Activated naive CD8-positive, alpha-beta T cell treated with anti-CD3 and anti-CD28 coated beads, Interleukin-2, amount 50 U/mL, for 24 hours (primary cell): Measurements from ENCODE around the gene CD72.

Experiments
- ATAC-seq: fragments of 150-1000 bp; cut with Tn5 transposase; one replicate; pipeline ENCODE4 v1.10.0; 2021
- DNase-seq: peaks from one replicate; pipeline ENCODE4 v3.0.0; 2021
- H3K27ac Mint-ChIP-seq: one replicate; pipeline ENCODE4 v1.8.0; 2021; ENCODE audit warnings: mild to moderate bottlenecking, mixed read lengths
- H3K27me3 Mint-ChIP-seq: one replicate; pipeline ENCODE4 v1.8.0; 2021; ENCODE audit warnings: mixed read lengths
- H3K36me3 Mint-ChIP-seq: one replicate; pipeline ENCODE4 v1.8.0; 2021; ENCODE audit warnings: low read depth, mixed read lengths
- H3K4me1 Mint-ChIP-seq: one replicate; pipeline ENCODE4 v1.8.0; 2021; ENCODE audit warnings: mixed read lengths
- H3K4me3 Mint-ChIP-seq: one replicate; pipeline ENCODE4 v1.8.0; 2021; ENCODE audit warnings: mild to moderate bottlenecking, moderate library complexity, mixed read lengths
- H3K9me3 Mint-ChIP-seq: one replicate; pipeline ENCODE4 v1.8.0; 2021; ENCODE audit warnings: mixed read lengths

CD72 gene

DNA sequence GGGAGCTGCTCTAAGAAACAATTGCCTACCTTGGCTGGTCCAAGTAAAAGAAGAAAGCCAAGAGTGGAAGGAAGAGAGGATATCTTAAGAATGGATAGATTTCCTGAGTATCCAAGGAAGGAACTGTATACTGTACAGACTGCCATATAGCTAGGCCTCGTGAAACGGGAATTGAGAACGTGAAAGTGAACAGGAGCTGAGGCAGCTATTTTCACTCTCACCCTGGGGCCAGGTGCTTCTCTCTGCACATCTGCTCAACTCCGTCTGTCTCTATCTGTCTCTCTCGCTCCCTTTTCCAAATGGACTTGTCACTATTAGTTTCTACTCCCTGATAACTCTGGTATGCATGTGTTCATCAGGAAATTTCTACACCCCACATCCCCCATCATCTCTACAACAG lies 49.0 kb downstream of the CD72 start:
- Mint-ChIP-seq H3K36me3 (peaks cover 5% of the 10 kb centered on the region), H3K27ac (peak overlapping the region; percentile 96)

DNA sequence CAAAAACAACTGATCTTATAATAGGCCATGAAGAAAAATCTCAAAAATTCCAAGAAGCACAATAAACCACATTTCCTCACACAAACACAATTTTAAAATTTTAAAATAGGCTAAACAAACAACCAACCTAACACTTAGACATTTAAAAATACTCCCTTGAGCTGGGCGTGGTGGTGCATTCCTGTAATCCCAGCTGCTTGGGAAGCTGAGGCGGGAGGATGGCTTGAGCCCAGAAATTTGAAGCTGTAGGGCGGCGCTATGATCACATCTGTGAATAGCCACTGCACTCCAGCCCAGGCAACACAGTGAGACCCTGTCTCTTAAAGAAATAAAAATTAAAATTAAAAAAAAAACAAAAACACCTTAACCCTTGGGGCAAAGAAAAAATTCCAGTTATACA lies 50.0 kb downstream of the CD72 start:
- Mint-ChIP-seq H3K4me1 (peaks cover 48% of the 10 kb centered on the region), H3K36me3 (peaks cover 5% of the 10 kb centered on the region), H3K4me3 (no peak overlapping the region), H3K9me3 (no peaks in the 10 kb centered on the region), H3K27ac (no peak overlapping the region), H3K27me3 (no peaks in the 10 kb centered on the region)
- no peak for ATAC-seq
- no peak for DNase-seq

More for the DNA sequence above, 49.0 kb downstream of the CD72 start:
- Mint-ChIP-seq H3K27me3 (no peaks in the 10 kb centered on the region), H3K9me3 (no peaks in the 10 kb centered on the region), H3K4me1 (peaks cover 42% of the 10 kb centered on the region), H3K4me3 (no peak overlapping the region)
- DNase-seq (no peak), ATAC-seq (no peak)

DNA sequence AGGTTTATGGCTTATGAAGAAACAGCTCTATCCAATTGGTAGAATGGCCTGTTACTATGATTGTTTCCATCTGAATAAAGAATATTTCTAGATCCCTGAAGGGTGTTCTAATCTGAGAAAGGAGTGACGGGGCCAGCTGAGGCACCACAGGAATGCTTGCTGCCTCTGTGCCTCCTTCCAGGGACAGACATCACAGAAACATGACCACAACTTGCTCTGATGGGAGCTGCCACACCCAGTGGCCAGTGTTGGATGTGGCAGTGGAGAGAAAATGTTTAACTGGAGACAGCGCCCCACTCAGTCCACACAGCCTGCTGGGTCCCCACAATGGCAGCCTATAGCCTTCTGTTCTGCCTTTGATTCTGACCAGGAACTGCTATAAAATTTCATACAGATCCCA lies 51.8 kb downstream of the CD72 start:
- peaks cover 5% of the 10 kb centered on the region for H3K36me3 Mint-ChIP-seq

DNA sequence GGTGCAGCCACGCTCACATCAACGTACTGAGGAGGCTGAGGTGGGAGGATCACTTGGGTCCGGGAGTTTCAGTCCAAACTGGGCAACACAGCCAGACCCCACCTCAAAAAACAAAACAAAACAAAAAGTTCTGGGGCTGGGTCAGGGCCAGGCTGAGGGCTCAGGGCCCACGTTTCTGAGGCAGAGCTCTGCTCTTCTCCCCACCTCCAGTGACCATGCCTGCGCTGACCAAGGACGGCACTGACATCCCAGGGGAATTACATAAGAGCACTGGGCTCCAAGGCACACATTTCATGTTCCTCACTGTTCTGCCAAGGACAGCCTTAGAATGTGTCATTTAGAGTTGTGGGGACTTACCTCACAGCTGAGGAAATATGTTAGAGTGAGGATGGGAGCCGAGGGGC lies 53.6 kb downstream of the CD72 start:
- Mint-ChIP-seq H3K27ac (no peak overlapping the region), H3K4me3 (no peak overlapping the region), H3K27me3 (no peaks in the 10 kb centered on the region), H3K36me3 (peaks cover 4% of the 10 kb centered on the region), H3K4me1 (peaks cover 17% of the 10 kb centered on the region), H3K9me3 (no peaks in the 10 kb centered on the region)
- DNase-seq (no peak), ATAC-seq (no peak)

More for the DNA sequence above, 51.8 kb downstream of the CD72 start:
- DNase-seq (no peak), ATAC-seq (no peak)
- Mint-ChIP-seq H3K27me3 (no peaks in the 10 kb centered on the region), H3K4me1 (peaks cover 34% of the 10 kb centered on the region), H3K4me3 (no peak overlapping the region), H3K27ac (no peak overlapping the region), H3K9me3 (no peaks in the 10 kb centered on the region)

DNA sequence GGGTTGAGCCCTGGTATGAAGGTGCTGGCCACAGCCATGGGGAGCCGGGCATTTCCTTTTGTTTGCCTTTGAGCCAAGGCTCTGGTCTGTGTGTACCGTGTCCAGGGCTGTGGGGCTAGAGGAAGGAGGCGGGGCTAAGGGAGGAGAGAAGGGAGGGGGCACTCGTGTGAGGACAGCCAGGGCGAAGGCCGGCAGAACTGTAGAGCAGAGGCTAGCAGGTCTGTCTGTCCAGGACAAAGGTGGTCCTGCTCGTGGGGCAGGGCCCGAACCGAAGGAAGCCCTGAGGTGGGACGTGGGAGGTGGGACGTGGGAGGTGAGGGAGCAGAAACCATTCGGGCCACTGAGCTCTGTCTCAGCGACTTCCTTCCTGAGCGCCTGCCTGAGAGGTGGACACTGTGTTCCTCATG lies 54.4 kb downstream of the CD72 start:
- H3K4me3 Mint-ChIP-seq = no peak overlapping the region
- no peaks in the 10 kb centered on the region for H3K36me3 Mint-ChIP-seq
- H3K9me3 Mint-ChIP-seq = no peaks in the 10 kb centered on the region
- peaks cover 13% of the 10 kb centered on the region for H3K4me1 Mint-ChIP-seq
- H3K27me3 Mint-ChIP-seq = no peaks in the 10 kb centered on the region
- no peak overlapping the region for H3K27ac Mint-ChIP-seq
- DNase-seq = no peak
- ATAC-seq = no peak

DNA sequence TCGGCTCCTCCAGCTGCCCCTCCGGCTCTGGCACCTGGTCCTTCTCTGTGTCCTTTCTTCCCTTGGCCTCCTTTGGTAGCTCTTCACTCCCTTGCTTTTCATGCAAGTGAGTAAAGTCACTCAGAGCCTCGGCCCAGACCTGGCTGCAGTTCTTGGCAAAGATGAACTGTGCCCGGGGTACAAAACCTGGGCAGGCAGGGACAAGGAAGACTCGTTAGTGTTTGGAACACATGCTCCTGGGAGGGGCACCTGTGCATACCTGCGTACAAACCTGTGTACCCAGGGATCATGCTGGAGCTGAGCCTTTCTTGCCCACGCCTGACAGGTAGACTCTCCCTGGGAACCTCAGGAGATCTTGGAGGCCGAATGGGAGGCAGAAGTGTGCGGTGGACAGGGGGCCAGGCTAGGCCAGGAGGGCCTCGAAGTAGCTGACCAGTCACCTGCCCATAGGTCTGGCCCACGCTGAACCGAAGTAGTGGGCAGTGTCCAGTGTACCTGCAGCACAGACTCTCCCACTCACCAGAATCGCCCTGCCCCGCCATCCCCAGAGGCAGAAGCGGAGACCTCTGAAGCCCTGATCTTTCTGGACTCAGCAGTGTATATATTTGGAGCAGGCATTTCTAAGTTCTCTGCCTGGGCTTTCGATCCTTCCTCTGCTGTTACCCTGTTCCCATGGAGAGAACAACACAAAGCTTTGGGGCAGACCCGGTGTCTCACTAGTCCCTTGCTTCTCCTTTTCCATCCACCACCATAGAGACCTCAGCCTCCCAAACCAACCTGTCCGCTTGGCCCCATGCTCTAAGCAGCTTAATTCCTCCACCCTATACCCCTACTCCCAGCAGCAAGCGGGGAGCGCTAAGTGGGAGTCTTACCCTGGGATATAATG lies 55.1 kb downstream of the CD72 start:
- no peak for ATAC-seq
- Mint-ChIP-seq H3K36me3 (no peaks in the 10 kb centered on the region), H3K9me3 (no peaks in the 10 kb centered on the region), H3K27ac (no peak overlapping the region), H3K27me3 (no peaks in the 10 kb centered on the region), H3K4me1 (peaks cover 13% of the 10 kb centered on the region), H3K4me3 (no peak overlapping the region)
- no peak for DNase-seq

DNA sequence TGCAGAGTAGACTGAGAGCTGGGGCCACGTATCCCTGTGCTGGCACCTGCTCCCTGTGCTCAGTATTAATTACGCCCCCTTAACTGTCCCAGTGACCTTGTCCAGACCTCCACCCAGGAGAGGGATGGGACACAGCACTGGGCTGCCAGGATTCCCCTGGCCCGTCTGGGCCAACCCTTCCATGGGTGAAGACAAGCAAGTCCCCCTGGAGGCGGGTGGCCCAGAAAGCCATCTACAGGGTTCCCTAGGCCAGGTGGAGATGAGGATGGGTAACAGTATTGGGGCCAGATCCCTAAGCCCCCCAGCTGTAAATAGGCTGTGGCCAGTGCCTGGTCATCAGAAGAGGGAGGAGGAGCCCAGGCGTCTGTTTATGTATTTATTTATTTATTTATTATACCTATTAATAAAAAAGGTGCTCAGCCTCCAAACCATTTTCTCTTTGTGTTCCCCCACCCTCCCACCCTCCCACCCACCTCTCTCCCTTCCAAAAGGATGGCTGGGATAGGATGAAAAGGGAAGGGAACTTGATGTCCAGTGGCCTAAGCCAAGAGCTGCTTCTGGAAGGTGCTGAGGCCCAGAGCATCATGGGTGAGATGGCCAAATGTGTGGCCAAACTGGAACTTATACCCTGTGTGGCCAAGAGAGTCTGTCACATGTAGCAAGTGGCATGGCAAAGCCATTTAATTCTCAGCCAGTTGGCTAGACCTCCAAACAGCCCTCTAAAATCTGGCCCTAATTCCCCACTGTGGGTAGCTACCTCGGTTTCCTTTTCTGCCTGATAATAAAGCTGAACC lies 56.5 kb downstream of the CD72 start:
- H3K27ac Mint-ChIP-seq = no peak overlapping the region

DNA sequence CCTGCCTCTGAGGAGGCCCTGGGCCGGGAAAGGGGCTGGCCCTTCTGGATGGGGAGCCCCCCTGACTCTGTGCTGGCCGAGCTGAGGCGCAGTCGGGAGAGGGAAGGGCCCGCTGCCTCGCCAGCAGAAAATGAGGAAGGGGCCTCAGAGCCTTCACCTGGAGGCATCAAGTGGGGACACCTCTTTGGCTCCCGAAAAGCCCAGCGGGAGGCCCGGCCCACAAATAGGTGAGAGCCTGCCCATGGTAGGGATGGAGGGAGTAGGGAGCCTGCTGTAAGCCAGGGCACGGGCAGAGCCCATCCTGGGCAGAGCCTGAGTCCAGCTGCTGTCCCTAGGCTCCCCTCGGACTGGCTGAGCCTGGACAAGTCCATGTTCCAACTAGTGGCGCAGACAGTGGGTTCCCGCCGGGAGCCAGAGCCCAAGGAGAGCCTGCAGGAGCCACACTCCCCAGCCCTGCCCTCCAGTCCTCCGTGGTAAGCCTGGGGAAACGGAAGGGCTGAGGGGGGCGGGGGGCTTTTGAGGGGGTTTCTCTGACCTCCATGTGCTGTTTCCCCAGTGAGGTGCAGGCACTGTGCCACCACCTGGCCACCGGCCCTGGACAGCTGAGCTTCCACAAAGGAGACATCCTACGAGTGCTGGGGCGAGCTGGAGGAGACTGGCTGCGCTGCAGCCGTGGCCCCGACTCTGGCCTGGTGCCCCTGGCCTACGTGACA lies 57.4 kb downstream of the CD72 start:
- H3K9me3 Mint-ChIP-seq = no peaks in the 10 kb centered on the region
- no peak for ATAC-seq
- no peak overlapping the region for H3K27ac Mint-ChIP-seq
- DNase-seq = no peak
- H3K36me3 Mint-ChIP-seq = no peaks in the 10 kb centered on the region
- H3K4me1 Mint-ChIP-seq = peaks cover 7% of the 10 kb centered on the region
- H3K4me3 Mint-ChIP-seq = no peak overlapping the region
- no peaks in the 10 kb centered on the region for H3K27me3 Mint-ChIP-seq

More for the DNA sequence above, 56.5 kb downstream of the CD72 start:
- Mint-ChIP-seq H3K4me3 (no peak overlapping the region), H3K36me3 (no peaks in the 10 kb centered on the region), H3K27me3 (no peaks in the 10 kb centered on the region), H3K4me1 (peaks cover 9% of the 10 kb centered on the region), H3K9me3 (no peaks in the 10 kb centered on the region)
- ATAC-seq (no peak), DNase-seq (no peak)
